ENCODE results near the gene ZNF496. TPM values are rescaled to one million over a fixed set of nuclear protein-coding genes. Genes with fewer than 3 reads are reported as not detected.

Gene ZNF496
- total and polyA plus RNA-seq, 2 donors from 2014 or later, result 6.3 to 27.0 TPM

- TF ChIP-seq CTCF (IDR thresholded peaks at IDR 0.05; ENCODE audit: borderline replicate concordance, extremely low read depth, insufficient read depth), result no peak
- H3K9me3 ChIP-seq (ENCODE audit: control insufficient read depth in 2 of 3, insufficient read depth in 1 of 3, low read length in 3 of 3), result no peaks in the 10 kb centered on the region
- DNase-seq (no peak), FAIRE-seq (no peak)
- H3K36me3 ChIP-seq (ENCODE audit: control insufficient read depth in 2 of 3, insufficient read depth in 3 of 3, low read length in 3 of 3), result no peaks in the 10 kb centered on the region
- H3K4me3 ChIP-seq (ENCODE audit: low read length in 3 of 3), result no peak overlapping the region
- intact Hi-C loops (cut with DNase I), result no loop called here
- H3K27me3 ChIP-seq (ENCODE audit: control insufficient read depth, insufficient read depth, low read length), result no peaks in the 10 kb centered on the region
- no peak overlapping the region for H3K27ac ChIP-seq (ENCODE audit: low read depth in 2 of 2, low read length in 2 of 2)
- no peaks in the 10 kb centered on the region for H3K4me1 ChIP-seq (ENCODE audit: control insufficient read depth in 2 of 3, insufficient read depth in 2 of 3, low read depth in 1 of 3, low read length in 3 of 3)
- H3K9ac ChIP-seq (ENCODE audit: low read length in 3 of 3), result no peak overlapping the region
These were observed 27.9 kb upstream of the ZNF496 start for GRCh38 chr1:247359559-247359958.

GRCh38 chr1:247358920-247359319, 27.3 kb upstream of the ZNF496 start:
- Histone ChIP-seq H3K27ac (ENCODE audit: low read depth in 2 of 2, low read length in 2 of 2) (no peak overlapping the region), H3K9me3 (ENCODE audit: control insufficient read depth in 2 of 3, insufficient read depth in 1 of 3, low read length in 3 of 3) (no peaks in the 10 kb centered on the region), H3K36me3 (ENCODE audit: control insufficient read depth in 2 of 3, insufficient read depth in 3 of 3, low read length in 3 of 3) (no peaks in the 10 kb centered on the region), H3K4me3 (ENCODE audit: low read length in 3 of 3) (no peak overlapping the region), H3K9ac (ENCODE audit: low read length in 3 of 3) (no peak overlapping the region), H3K27me3 (ENCODE audit: control insufficient read depth, insufficient read depth, low read length) (no peaks in the 10 kb centered on the region), H3K4me1 (ENCODE audit: control insufficient read depth in 2 of 3, insufficient read depth in 2 of 3, low read depth in 1 of 3, low read length in 3 of 3) (no peaks in the 10 kb centered on the region)
- intact Hi-C loops (cut with DNase I), result no loop called here
- FAIRE-seq (no peak), DNase-seq (no peak)
- TF ChIP-seq CTCF (IDR thresholded peaks at IDR 0.05; ENCODE audit: borderline replicate concordance, extremely low read depth, insufficient read depth), result no peak

DNA sequence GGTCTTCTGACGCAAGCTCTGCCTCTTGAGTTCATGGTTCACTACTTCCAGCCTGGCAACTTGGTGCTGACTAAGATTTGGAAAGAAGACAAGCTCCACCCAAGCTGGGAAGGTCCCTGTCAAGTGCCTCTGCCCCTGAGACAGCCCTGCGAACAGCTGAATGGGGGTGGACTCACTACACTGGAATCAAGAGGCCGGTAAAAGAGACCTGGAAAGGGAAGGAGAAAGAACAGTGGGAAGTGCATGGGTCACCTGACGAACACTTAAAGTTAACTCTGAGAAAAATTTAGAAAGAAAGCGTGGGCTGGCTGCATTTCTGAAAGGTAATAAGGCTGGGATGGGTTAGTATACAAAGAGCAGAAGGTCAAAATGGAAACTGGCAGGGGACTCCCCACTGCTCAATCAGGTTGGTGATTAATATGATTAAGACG, 26.1 kb upstream of the ZNF496 start:
- H3K4me1 ChIP-seq (ENCODE audit: control insufficient read depth in 2 of 3, insufficient read depth in 2 of 3, low read depth in 1 of 3, low read length in 3 of 3), result no peaks in the 10 kb centered on the region
- no peaks in the 10 kb centered on the region for H3K9me3 ChIP-seq (ENCODE audit: control insufficient read depth in 2 of 3, insufficient read depth in 1 of 3, low read length in 3 of 3)
- H3K27me3 ChIP-seq (ENCODE audit: control insufficient read depth, insufficient read depth, low read length), result no peaks in the 10 kb centered on the region
- peak in 3 of 5 donors; percentile 35 to 71 (median 44) for DNase-seq
- no peak overlapping the region for H3K4me3 ChIP-seq (ENCODE audit: low read length in 3 of 3)
- intact Hi-C loops (cut with DNase I), result no loop called here
- no peak overlapping the region for H3K27ac ChIP-seq (ENCODE audit: low read depth in 2 of 2, low read length in 2 of 2)
- FAIRE-seq, result no peak
- H3K9ac ChIP-seq (ENCODE audit: low read length in 3 of 3), result no peak overlapping the region
- H3K36me3 ChIP-seq (ENCODE audit: control insufficient read depth in 2 of 3, insufficient read depth in 3 of 3, low read length in 3 of 3), result no peaks in the 10 kb centered on the region
- TF ChIP-seq CTCF (IDR thresholded peaks at IDR 0.05; ENCODE audit: borderline replicate concordance, extremely low read depth, insufficient read depth), result no peak
